H1 (cell line): Measurements from ENCODE around the gene ZNF521. TPM values are rescaled to one million over a fixed set of nuclear protein-coding genes. Genes with fewer than 3 reads are reported as not detected.

Experiments used
- CTCF ChIA-PET: fragments of 300-600 bp; sonication (Branson Sonifier 250); formaldehyde crosslinking; loops from one replicate; lab custom pipeline; 2021; ENCODE audit not compliant: partially characterized antibody; lab: Charles Lee
- POLR2A ChIA-PET: fragments of 300-600 bp; sonication (Branson Sonifier 250); formaldehyde crosslinking; loops from one replicate; lab custom pipeline; 2021; ENCODE audit warnings: inconsistent platforms; ENCODE audit not compliant: partially characterized antibody; lab: Charles Lee
- DNase-seq, 2 experiments: peaks; one replicate each; pipeline versions ENCODE4 v3.0.0 to v3.0.0-alpha.2; 2010 to 2022; ENCODE audit warnings: low spot score in 2 of 2, low read depth in 1 of 2, mixed read lengths in 1 of 2
- FAIRE-seq: peaks from 2 replicates; lab custom pipeline; 2011; peaks lifted over from hg19 to GRCh38; lab: Jason Lieb, UNC
- H2AFZ ChIP-seq: 2 replicates; pipeline ENCODE4 v1.8.1; 2012; ENCODE audit warnings: low read length, inconsistent platforms
- H2AK5ac ChIP-seq: 2 replicates; pipeline ENCODE4 v1.6.1; 2013; ENCODE audit warnings: low read depth, low read length
- H2BK120ac ChIP-seq: replicated peaks from 2 replicates; pipeline ENCODE3; 2013; ENCODE audit warnings: low read depth, low read length, inconsistent platforms
- H2BK12ac ChIP-seq: 2 replicates; pipeline ENCODE4 v1.6.1; 2013; ENCODE audit warnings: low read depth, low read length
- H2BK15ac ChIP-seq: 2 replicates; pipeline ENCODE4 v1.6.1; 2013; ENCODE audit warnings: low read length
- H2BK20ac ChIP-seq: 2 replicates; pipeline ENCODE4 v1.6.1; 2013; ENCODE audit warnings: low read length
- H2BK5ac ChIP-seq: 2 replicates; pipeline ENCODE4 v1.6.1; 2013; ENCODE audit warnings: low read depth, low read length
- H3K14ac ChIP-seq: 2 replicates; pipeline ENCODE4 v1.6.1; 2013; ENCODE audit warnings: inconsistent platforms; ENCODE audit not compliant: insufficient read length
- H3K18ac ChIP-seq: 2 replicates; pipeline ENCODE4 v1.6.1; 2013; ENCODE audit warnings: low read length; ENCODE audit errors: extremely low read depth
- H3K23ac ChIP-seq: 2 replicates; pipeline ENCODE4 v1.6.1; 2013; ENCODE audit warnings: inconsistent platforms; ENCODE audit not compliant: insufficient read length
- H3K23me2 ChIP-seq: 2 replicates; pipeline ENCODE4 v1.6.1; 2013; ENCODE audit warnings: low read depth, low read length
- H3K27ac ChIP-seq: 2 replicates; pipeline ENCODE4 v1.6.1; 2011; ENCODE audit warnings: low read depth, low read length, inconsistent platforms
- H3K27me3 ChIP-seq, 4 experiments: replicated peaks in 1 of 4; 1 replicate in 1 of 4; 2 replicates in 3 of 4; pipeline versions ENCODE4 v1.6.1 to v1.8.1; 2011 to 2013; ENCODE audit warnings: low read length in 3 of 4, mild to moderate bottlenecking in 3 of 4, inconsistent platforms in 2 of 4, mixed read lengths in 2 of 4, moderate library complexity in 1 of 4; ENCODE audit not compliant: control insufficient read depth in 3 of 4, insufficient read depth in 3 of 4; ENCODE audit errors: extremely low read depth in 1 of 4
- H3K36me3 ChIP-seq, 4 experiments: 2 replicates each; pipeline versions ENCODE4 v1.6.1 to v1.8.1; 2011 to 2013; ENCODE audit warnings: mild to moderate bottlenecking in 4 of 4, low read length in 3 of 4, moderate library complexity in 2 of 4, control low read depth in 1 of 4, inconsistent platforms in 1 of 4; ENCODE audit not compliant: insufficient read depth in 4 of 4, control insufficient read depth in 2 of 4
- H3K4ac ChIP-seq: replicated peaks from 2 replicates; pipeline ENCODE3; 2013; ENCODE audit warnings: low read length, low read depth, mixed read lengths, inconsistent platforms; ENCODE audit not compliant: insufficient read length
- H3K4me1 ChIP-seq, 4 experiments: replicated peaks in 1 of 4; 1 replicate in 1 of 4; 2 replicates in 3 of 4; pipeline versions ENCODE4 v1.6.1 to v1.8.1; 2011 to 2013; ENCODE audit warnings: low read length in 3 of 4, inconsistent platforms in 2 of 4, mixed read lengths in 1 of 4; ENCODE audit not compliant: insufficient read depth in 4 of 4, control insufficient read depth in 3 of 4
- H3K4me2 ChIP-seq, 2 experiments: 2 replicates each; pipeline versions ENCODE4 v1.6.1 to v1.8.1; 2011 to 2013; ENCODE audit warnings: low read depth in 2 of 2, low read length in 2 of 2, control low read depth in 1 of 2, inconsistent platforms in 1 of 2, mild to moderate bottlenecking in 1 of 2; ENCODE audit not compliant: insufficient read depth in 1 of 2
- H3K4me3 ChIP-seq, 4 experiments: fragments of 200-600, 300-600 bp in 1 of 4; sonication (generic), shearing (Covaris generic), sonication (Bioruptor Twin) in 1 of 4; 2 replicates each; pipeline versions ENCODE4 v1.5.1 to v1.8.1; 2011 to 2016; ENCODE audit warnings: low read length in 4 of 4, low read depth in 3 of 4, control low read depth in 2 of 4, inconsistent platforms in 2 of 4, mild to moderate bottlenecking in 2 of 4, mixed read lengths in 1 of 4, moderate library complexity in 1 of 4; ENCODE audit not compliant: insufficient read depth in 2 of 4; ENCODE audit errors: extremely low read depth in 1 of 4
- H3K56ac ChIP-seq: replicated peaks from 2 replicates; pipeline ENCODE3; 2013; ENCODE audit warnings: low read depth, mild to moderate bottlenecking, mixed read lengths, low read length, inconsistent platforms; ENCODE audit not compliant: insufficient read length
- H3K79me1 ChIP-seq: 2 replicates; pipeline ENCODE4 v1.6.1; 2013; ENCODE audit warnings: low read depth, low read length, control low read depth
- H3K79me2 ChIP-seq, 2 experiments: 2 replicates each; pipeline versions ENCODE4 v1.6.1 to v1.8.1; 2012 to 2013; ENCODE audit warnings: low read length in 2 of 2, mild to moderate bottlenecking in 2 of 2, inconsistent platforms in 1 of 2; ENCODE audit not compliant: insufficient read depth in 2 of 2, control insufficient read depth in 1 of 2
- H3K9ac ChIP-seq, 4 experiments: replicated peaks in 1 of 4; 1 replicate in 1 of 4; 2 replicates in 3 of 4; pipeline versions ENCODE4 v1.6.1 to v1.8.1; 2011 to 2013; ENCODE audit warnings: low read depth in 3 of 4, low read length in 3 of 4, control low read depth in 2 of 4, mild to moderate bottlenecking in 2 of 4, moderate library complexity in 2 of 4, inconsistent platforms in 1 of 4; ENCODE audit errors: extremely low read depth in 1 of 4
- H3K9me3 ChIP-seq, 2 experiments: 2 replicates each; pipeline versions ENCODE4 v1.6.1 to v1.8.1; 2012 to 2013; ENCODE audit warnings: mild to moderate bottlenecking in 2 of 2, moderate library complexity in 2 of 2, control low read depth in 1 of 2, inconsistent platforms in 1 of 2, low read depth in 1 of 2, low read length in 1 of 2, mixed read lengths in 1 of 2; ENCODE audit not compliant: insufficient read depth in 2 of 2
- H4K20me1 ChIP-seq, 2 experiments: replicated peaks in 1 of 2; 2 replicates each; pipeline versions ENCODE3 to v1.8.1; 2011 to 2013; ENCODE audit warnings: inconsistent platforms in 2 of 2, low read length in 2 of 2, mild to moderate bottlenecking in 1 of 2; ENCODE audit not compliant: insufficient read depth in 2 of 2, control insufficient read depth in 1 of 2
- H4K5ac ChIP-seq: 2 replicates; pipeline ENCODE4 v1.6.1; 2013; ENCODE audit warnings: low read length, low read depth, mixed read lengths, inconsistent platforms; ENCODE audit not compliant: insufficient read length
- H4K8ac ChIP-seq: 2 replicates; pipeline ENCODE4 v1.8.0; 2013; ENCODE audit warnings: mild to moderate bottlenecking, moderate library complexity, low read length, inconsistent platforms; ENCODE audit not compliant: insufficient read depth; ENCODE audit errors: extremely low read depth
- H4K91ac ChIP-seq: replicated peaks from 2 replicates; pipeline ENCODE3; 2013; ENCODE audit warnings: low read length, mixed read lengths, inconsistent platforms; ENCODE audit not compliant: insufficient read length
- CBX8 ChIP-seq: fragments of 300-800, 300-1000 bp; sonication (generic); IDR thresholded peaks from 2 replicates; pipeline ENCODE4 v1.7.1; 2016; ENCODE audit warnings: low read depth, low read length, borderline replicate concordance
- CHD2 ChIP-seq: IDR thresholded peaks from 2 replicates; pipeline ENCODE4 v1.6.1; 2012; ENCODE audit warnings: low read length, improper control_type of control experiment
- EGR1 ChIP-seq: IDR thresholded peaks from 2 replicates; pipeline ENCODE4 v1.6.1; 2011; ENCODE audit warnings: low read depth, low read length, borderline replicate concordance
- EP300 ChIP-seq, 2 experiments: IDR thresholded peaks; 1 replicate in 1 of 2; 2 replicates in 1 of 2; pipeline ENCODE4 v1.6.1; 2011 to 2012; ENCODE audit warnings: low read depth in 2 of 2, low read length in 2 of 2, mild to moderate bottlenecking in 2 of 2, borderline replicate concordance in 1 of 2, inconsistent platforms in 1 of 2, moderate library complexity in 1 of 2
- GABPA ChIP-seq: IDR thresholded peaks from 2 replicates; pipeline ENCODE4 v1.6.1; 2011; ENCODE audit warnings: mild to moderate bottlenecking, low read length, moderate library complexity, borderline replicate concordance; ENCODE audit not compliant: insufficient read depth
- HDAC2 ChIP-seq, 2 experiments: fragments of 300-600 bp in 1 of 2; sonication (generic) in 1 of 2; IDR thresholded peaks; 2 replicates each; pipeline ENCODE4 v1.6.1; 2011 to 2012; ENCODE audit warnings: low read depth in 2 of 2, low read length in 2 of 2, mild to moderate bottlenecking in 2 of 2, moderate library complexity in 2 of 2, borderline replicate concordance in 1 of 2, inconsistent platforms in 1 of 2
- JUN ChIP-seq: IDR thresholded peaks from 2 replicates; pipeline ENCODE4 v1.6.1; 2011; ENCODE audit warnings: low read depth, mild to moderate bottlenecking, improper control_type of control experiment, low read length
- JUND ChIP-seq: IDR thresholded peaks from 2 replicates; pipeline ENCODE4 v1.6.1; 2011; ENCODE audit warnings: mild to moderate bottlenecking, improper control_type of control experiment, low read length
- NRF1 ChIP-seq: IDR thresholded peaks from 2 replicates; pipeline ENCODE4 v1.6.1; 2011; ENCODE audit warnings: mild to moderate bottlenecking, low read depth, low read length, improper control_type of control experiment
- PHF8 ChIP-seq: fragments of 200-600 bp; sonication (generic); conservative IDR thresholded peaks from 2 replicates; pipeline ENCODE4 v1.7.1; 2012; ENCODE audit warnings: low read depth, mild to moderate bottlenecking, inconsistent platforms, low read length, moderate library complexity
- RFX5 ChIP-seq: IDR thresholded peaks from 2 replicates; pipeline ENCODE4 v1.6.1; 2011; ENCODE audit warnings: low read depth, low read length, improper control_type of control experiment, borderline replicate concordance
- SP1 ChIP-seq: IDR thresholded peaks from 2 replicates; pipeline ENCODE4 v1.6.1; 2011; ENCODE audit warnings: low read depth, low read length
- TEAD4 ChIP-seq: IDR thresholded peaks from 2 replicates; pipeline ENCODE4 v1.6.1; 2012; ENCODE audit warnings: low read depth, low read length, inconsistent platforms, mixed read lengths
- WGBS, 2 experiments: shearing (Covaris generic) in 1 of 2; methylation state at CpG; one replicate each; pipeline versions ENCODE4 v1.1.6 to v1.1.7; 2013 to 2015; ENCODE audit warnings: low lambda C conversion rate in 2 of 2, mixed read lengths in 2 of 2, inconsistent platforms in 1 of 2, low coverage in 1 of 2, missing lambda C conversion rate in 1 of 2; ENCODE audit not compliant: insufficient replicate concordance in 2 of 2, insufficient coverage in 1 of 2, insufficient read length in 1 of 2; ENCODE audit errors: extremely low coverage in 1 of 2, missing lambda C conversion rate in 1 of 2; 5-methylcytosine and 5-hydroxymethylcytosine counted together
- polyA plus RNA-seq, 7 experiments: library from polyadenylated mRNA; depleted of rRNA in 3 of 7; stranded (reverse) in 5 of 7; unstranded in 2 of 7; fragments of >200 nt in 5 of 7; fragments of 200-250 nt in 2 of 7; gene quantifications; 1 replicate in 5 of 7; 2 replicates in 1 of 7; 4 replicates in 1 of 7; pipeline versions ENCODE4 v1.2.1 to v1.2.3, GENCODE V29; 2011 to 2013; ENCODE audit warnings: missing spikeins in 2 of 7, mixed read lengths in 2 of 7
- total RNA-seq: library from RNA; stranded (reverse); fragmentation: NEBNext Ultra II Directional; extraction: Animal tissue kit (Norgen Biotek cat#: 25700); gene quantifications from 2 replicates; pipeline ENCODE4 v1.2.1, GENCODE V29; 2021

Gene ZNF521
- total and polyA plus RNA-seq, 2 of the 8 experiments (the other 6 are each of a cell fraction or from before 2014, with no cell fraction given), result 9.5 to 15.8 TPM

DNA sequence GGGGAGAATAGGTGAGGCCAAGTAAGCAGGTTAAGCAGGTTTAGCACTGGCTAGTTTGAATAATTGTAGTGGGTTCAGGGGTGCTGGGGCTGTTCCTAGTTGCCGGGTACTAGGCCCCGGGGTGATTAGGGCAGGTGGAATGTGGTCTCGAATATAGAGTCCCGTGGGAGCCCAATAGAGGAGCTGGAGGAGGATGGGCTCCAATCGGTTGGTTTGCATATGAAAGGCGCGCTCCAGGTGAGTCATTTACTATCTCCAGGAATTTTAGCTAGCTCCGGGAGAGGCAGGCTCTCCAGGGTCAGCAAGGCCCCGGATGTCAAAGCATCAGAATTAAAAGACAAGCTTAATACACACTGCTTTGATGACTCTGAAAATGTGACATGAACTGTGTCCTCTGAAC is 304.0 kb downstream of the ZNF521 start:
- no peaks in the 10 kb centered on the region for H3K79me2 ChIP-seq
- no peak overlapping the region for H3K18ac ChIP-seq
- no peak overlapping the region for H2BK20ac ChIP-seq
- ChIA-PET CTCF (interaction anchor here (1.5 kb wide), 1 partner anchor 16 kb away, joined by 6 read pairs; no protein-coding TSS in a partner anchor), POLR2A (interaction anchor here (1.1 kb wide), 1 partner anchor 44 kb away, joined by 3 read pairs; no protein-coding TSS in a partner anchor)
- no peak overlapping the region for H3K4ac ChIP-seq
- no peak overlapping the region for H2BK12ac ChIP-seq
- H3K23me2 ChIP-seq, result no peaks in the 10 kb centered on the region
- FAIRE-seq (peak; percentile 60), DNase-seq (peak; percentile 61 to 70)
- no peak overlapping the region for H4K8ac ChIP-seq
- 3% methylated on average over 9 of the region's 9 CpGs; no CpG with 5 or more reads in 1 of the 2 experiments for WGBS, 2 experiments
- H4K91ac ChIP-seq, result no peak overlapping the region
- H3K9ac ChIP-seq, result no peak overlapping the region
- H3K27ac ChIP-seq, result no peak overlapping the region
- no peak overlapping the region for H3K23ac ChIP-seq
- peak overlapping the region; percentile 11 to 15; a peak in 1 of 4 replicates for H3K4me2 ChIP-seq
- H2BK15ac ChIP-seq, result no peak overlapping the region
- peaks cover 37 to 79% (median 66%) of the 10 kb centered on the region in 4 experiments for H3K27me3 ChIP-seq
- H3K36me3 ChIP-seq, result no peaks in the 10 kb centered on the region
- no peak overlapping the region for H4K5ac ChIP-seq
- no peaks in the 10 kb centered on the region for H3K79me1 ChIP-seq
- no peaks in the 10 kb centered on the region for H3K9me3 ChIP-seq
- peaks cover 5 to 6% of the 10 kb centered on the region in 2 experiments for H4K20me1 ChIP-seq
- H3K14ac ChIP-seq, result no peak overlapping the region
- H2BK5ac ChIP-seq, result no peak overlapping the region
- peaks cover 2 to 4% (median 3%) of the 10 kb centered on the region in 4 experiments; a peak in 6 of 7 replicates for H3K4me1 ChIP-seq
- H2AFZ ChIP-seq, result no peak overlapping the region
- no peak overlapping the region for H3K4me3 ChIP-seq
- no peak overlapping the region for H2BK120ac ChIP-seq
- H2AK5ac ChIP-seq, result no peak overlapping the region
- no peak overlapping the region for H3K56ac ChIP-seq
- TF ChIP-seq TEAD4, result peak; percentile 87
- TF ChIP-seq EP300 (IDR thresholded peaks at IDR 0.05; ENCODE audit: borderline replicate concordance in 1 of 2, low read depth in 2 of 2, low read length in 2 of 2), result peak in 1 of 2 experiments; percentile 68; a peak in 1 of 3 replicates
- no peak for TF ChIP-seq RFX5
- TF ChIP-seq NRF1, result no peak
- no peak for TF ChIP-seq CBX8
- 0 out of 2 replicates have a peak, but pooled peaks have one; percentile 32 for TF ChIP-seq CHD2
- TF ChIP-seq HDAC2 (IDR thresholded peaks at IDR 0.05; ENCODE audit: borderline replicate concordance in 1 of 2, low read depth in 2 of 2, low read length in 2 of 2), result peak; percentile 49 to 93; a peak in 2 of 4 replicates
- no peak for TF ChIP-seq PHF8
- TF ChIP-seq JUN, result peak; percentile 28; the same call in 1 of the 2 replicates
- TF ChIP-seq GABPA, result 0 out of 2 replicates have a peak, but pooled peaks have one; percentile 17
- TF ChIP-seq JUND, result peak; percentile 79; the same call in 1 of the 2 replicates
- TF ChIP-seq SP1, result peak; percentile 70; the same call in 1 of the 2 replicates
- TF ChIP-seq EGR1, result 0 out of 2 replicates have a peak, but pooled peaks have one; percentile 50
